Fibroblast of pulmonary artery (primary cell): ENCODE measurements around the gene CFAP92.
"Not testable (repeated sequence)": the region's sequence is repeated elsewhere in the genome, so short reads cannot be mapped to it uniquely, and the experiment has no call there.

Experiments used
- DNase-seq: peaks from one replicate; pipeline ENCODE4 v3.0.0-alpha.2; 2010; ENCODE audit warnings: low read depth
- H3K4me3 ChIP-seq: replicated peaks from 2 replicates; pipeline ENCODE4 v1.5.1; 2011; ENCODE audit warnings: low read depth, mild to moderate bottlenecking, control low read depth, low read length, moderate library complexity
- TF ChIP-seq, protein P1 (sequence below): IDR thresholded peaks from 2 replicates; pipeline ENCODE4 v1.5.1; 2011; ENCODE audit warnings: mild to moderate bottlenecking, control low read depth, low read length, inconsistent platforms; ENCODE audit errors: missing control alignments

Gene CFAP92

DNA sequence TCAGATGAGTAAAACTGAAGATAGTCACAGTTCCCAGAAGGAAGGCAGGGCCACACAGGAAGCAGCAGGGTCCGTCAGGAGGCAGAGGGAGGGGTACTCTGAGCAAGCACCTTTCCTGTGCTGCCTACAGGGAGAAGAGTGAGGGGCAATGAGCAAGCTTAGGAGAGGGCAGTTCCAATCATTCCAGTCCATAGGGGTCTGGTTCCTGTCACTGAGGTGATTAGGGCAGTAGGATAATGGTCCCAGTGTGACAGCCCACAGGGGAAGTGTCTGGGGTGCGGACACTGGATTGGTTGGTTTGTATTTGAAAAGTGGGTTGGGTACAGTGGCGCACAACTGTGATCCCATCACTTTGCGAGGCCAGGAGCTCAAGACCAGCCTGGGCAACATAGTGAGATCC is 121.6 kb downstream of the CFAP92 start:
- TF ChIP-seq, protein P1, sequence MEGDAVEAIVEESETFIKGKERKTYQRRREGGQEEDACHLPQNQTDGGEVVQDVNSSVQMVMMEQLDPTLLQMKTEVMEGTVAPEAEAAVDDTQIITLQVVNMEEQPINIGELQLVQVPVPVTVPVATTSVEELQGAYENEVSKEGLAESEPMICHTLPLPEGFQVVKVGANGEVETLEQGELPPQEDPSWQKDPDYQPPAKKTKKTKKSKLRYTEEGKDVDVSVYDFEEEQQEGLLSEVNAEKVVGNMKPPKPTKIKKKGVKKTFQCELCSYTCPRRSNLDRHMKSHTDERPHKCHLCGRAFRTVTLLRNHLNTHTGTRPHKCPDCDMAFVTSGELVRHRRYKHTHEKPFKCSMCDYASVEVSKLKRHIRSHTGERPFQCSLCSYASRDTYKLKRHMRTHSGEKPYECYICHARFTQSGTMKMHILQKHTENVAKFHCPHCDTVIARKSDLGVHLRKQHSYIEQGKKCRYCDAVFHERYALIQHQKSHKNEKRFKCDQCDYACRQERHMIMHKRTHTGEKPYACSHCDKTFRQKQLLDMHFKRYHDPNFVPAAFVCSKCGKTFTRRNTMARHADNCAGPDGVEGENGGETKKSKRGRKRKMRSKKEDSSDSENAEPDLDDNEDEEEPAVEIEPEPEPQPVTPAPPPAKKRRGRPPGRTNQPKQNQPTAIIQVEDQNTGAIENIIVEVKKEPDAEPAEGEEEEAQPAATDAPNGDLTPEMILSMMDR, result no peak
- DNase-seq, result no peak
- no peak overlapping the region for H3K4me3 ChIP-seq

DNA sequence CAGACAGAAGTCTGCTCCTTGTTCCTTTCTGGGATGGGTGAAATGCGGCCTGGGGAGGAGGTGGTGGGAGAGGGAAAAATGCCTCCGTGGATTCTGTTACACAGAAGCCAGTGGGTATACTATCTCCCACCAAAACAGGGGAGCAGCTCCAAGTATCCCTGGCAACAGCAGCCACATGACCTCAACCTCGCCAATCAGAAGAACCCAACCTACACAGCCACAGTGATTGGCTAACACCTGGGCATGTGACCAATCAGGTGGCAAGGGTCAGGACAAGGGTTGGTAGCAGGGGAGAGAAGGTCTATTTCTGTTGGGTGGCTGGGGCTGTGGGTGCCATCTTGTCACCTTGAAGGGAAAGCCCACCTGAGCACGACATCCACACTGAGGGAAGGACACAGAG is 123.5 kb downstream of the CFAP92 start:
- no peak for DNase-seq
- TF ChIP-seq, protein P1, result no peak
- no peak overlapping the region for H3K4me3 ChIP-seq

DNA sequence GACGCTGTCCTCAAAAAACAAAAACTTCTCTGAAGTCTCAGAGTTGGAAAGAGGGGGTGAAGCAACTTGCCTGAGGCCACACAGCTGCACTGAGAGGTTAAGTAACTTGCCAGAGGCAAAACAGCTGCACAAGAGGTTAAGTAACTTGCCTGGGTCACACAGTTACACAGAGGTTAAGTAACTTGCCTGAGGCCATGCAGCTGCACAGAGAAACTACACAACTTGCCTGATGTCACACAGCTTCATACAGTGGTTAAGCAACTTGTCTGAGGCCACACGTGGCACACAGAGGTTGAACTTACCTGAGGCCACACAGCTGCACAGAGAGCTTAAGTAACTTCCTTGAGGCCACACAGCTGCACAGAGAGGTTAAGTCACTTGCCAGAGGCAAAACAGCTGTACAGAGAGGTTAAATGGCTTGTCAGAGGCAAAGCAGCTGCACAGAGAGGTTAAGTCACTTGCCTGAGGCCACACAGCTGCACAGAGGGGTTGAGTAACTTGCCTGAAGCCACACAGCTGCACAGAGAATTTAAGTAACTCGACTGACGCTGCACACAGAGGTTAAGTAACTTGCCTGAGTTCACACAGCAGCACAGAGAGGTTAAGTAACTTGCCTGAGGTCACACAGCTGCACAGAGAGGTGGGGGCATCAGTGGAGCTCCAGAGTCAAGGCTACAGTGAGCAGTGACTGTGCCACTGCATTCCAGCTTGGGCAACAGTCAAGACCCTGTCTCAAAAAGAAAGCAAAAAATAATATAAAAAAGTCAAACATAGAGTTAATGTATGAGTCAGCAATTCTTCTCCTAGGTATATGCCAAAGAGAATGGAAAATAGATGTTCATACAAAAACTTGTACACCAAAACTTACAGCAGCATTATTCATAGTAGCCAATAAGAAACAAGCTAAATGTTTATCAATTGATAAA is 126.4 kb downstream of the CFAP92 start:
- TF ChIP-seq, protein P1, result no peak
- H3K4me3 ChIP-seq, result no peak overlapping the region
- no peak for DNase-seq

DNA sequence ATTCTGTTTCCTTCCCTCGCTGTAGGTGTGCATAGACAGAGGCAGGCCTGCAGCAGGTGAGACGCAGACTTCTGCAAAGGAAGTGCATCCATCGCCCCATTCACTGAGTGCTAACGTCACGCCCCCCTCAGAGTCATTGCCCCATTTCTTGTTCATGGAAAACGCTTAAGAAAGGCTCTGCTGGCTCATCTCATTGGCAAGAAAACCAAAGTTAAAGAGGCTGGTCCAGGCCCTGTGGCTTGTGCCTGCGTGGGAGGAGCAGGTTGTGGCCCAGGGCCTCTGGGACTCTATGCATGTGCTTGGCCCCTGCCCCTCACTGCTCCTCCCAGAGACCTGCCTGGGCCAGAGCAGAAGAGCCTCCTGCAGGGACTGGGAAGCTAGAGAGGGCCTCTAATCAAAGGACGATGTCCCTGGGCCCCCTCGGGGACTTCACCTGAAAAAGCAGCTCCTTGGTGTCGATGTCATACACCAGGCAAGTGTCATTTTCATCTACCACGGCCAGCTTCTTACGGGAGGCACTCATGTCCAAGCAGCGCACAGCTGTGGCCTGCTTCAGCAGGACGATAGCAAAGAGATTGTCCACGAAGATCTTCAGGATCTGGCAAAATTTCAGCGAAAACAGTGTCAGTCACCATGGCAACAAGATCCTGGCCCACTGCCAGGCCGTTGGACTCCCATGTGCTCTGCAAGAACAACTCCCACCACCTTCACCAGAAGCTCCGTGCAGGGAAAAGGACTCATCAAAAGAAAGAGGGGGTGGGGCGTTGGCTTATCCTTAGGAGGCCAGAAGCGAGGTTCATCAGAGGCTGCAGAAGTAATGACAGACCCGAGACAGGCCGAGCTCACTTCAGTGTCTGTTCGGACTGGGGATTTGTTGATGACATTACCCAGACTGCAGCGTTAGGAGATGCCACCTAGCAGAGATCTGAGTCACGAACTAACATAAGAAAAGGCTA is 128.7 kb downstream of the CFAP92 start:
- H3K4me3 ChIP-seq, result not testable (repeated sequence)

DNA sequence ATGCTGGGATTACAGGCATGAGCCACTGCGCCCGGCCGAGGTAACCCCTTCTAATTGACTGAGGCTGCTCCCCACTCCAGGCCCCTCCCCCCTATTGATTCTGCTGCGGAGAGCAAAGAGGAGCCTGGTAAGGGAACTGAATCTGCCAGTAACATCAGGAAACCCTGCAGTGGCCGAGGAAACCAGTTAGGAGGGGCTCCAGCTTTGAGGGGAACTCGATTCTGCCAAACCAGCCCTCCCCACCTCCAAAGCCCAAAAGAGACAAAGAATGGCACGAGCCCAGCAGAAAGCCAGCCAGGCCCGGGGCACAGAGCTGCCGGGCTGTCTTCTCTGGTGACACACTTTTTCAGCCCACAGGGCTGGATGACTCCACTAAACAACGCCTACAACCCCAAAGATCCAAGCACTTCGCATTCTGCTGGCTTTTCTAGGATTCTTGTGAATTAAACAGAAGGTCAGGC is 129.5 kb downstream of the CFAP92 start:
- TF ChIP-seq, protein P1, result no peak
- H3K4me3 ChIP-seq, result no peak overlapping the region
- no peak for DNase-seq

More for the DNA sequence above, 128.7 kb downstream of the CFAP92 start:
- peak; percentile 63 for DNase-seq

DNA sequence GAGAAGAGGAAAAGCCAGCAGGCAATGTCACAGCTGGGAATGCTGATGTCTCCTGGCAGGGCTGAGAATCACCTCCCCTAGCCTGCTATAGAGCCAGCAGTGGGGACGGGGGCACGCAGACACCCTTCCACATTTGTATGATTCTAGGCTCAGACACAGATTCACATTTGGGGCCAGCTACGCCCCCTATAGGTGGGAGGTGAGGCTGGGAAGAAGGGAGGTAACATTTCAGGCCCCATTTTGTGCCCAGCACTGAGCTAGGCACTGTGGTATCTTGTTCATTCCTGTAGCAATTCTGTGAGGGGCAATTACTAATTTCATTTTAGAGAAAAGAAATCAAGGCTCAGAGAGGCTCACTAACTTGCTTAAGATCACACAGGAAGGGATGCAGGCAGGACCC is 130.3 kb downstream of the CFAP92 start:
- no peak overlapping the region for H3K4me3 ChIP-seq
- TF ChIP-seq, protein P1, result peak; percentile 25
- DNase-seq, result no peak

DNA sequence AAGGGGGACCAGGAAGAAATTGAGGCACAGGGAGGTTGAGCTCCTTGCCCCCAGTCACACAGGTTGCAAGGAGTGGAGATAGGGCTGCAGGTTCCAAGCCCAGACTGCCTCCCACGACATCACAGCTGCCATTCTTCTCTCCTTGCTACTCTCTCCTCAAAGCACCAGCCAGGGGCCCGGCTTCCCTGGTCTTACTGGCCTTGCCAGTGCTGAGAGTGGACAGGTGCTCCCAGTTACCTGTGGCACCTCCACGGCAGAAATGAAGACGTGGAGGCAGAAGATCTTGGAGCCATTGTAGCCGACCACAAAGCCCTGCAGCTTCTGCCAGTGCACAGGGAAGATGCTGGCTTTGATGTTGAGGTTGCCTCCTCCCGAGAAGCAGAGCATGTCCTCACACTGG is 132.4 kb downstream of the CFAP92 start:
- TF ChIP-seq, protein P1, result no peak
- DNase-seq, result no peak
- no peak overlapping the region for H3K4me3 ChIP-seq
